Measurements from ENCODE around the gene COL4A2. TPM values are rescaled to one million over a fixed set of nuclear protein-coding genes. Genes with fewer than 3 reads are reported as not detected.

COL4A2 gene
- total RNA-seq, 4 donors from 2014 or later, result 56.6 to 139 (median 89.1) TPM

GRCh38 chr13:110359840-110360301 lies 52.8 kb downstream of the COL4A2 start:
- Histone ChIP-seq H3K4me3 (no peak overlapping the region), H3K36me3 (peaks cover 0 to 6% (median 0%) of the 10 kb centered on the region in 3 donors), H3K4me1 (peaks cover 0 to 17% (median 0%) of the 10 kb centered on the region in 4 donors), H3K27me3 (no peaks in the 10 kb centered on the region), H3K27ac (peak overlapping the region in 2 of 4 donors; percentile 77), H3K9me3 (no peaks in the 10 kb centered on the region)
- DNase-seq, result no peak
- TF ChIP-seq, protein P1, sequence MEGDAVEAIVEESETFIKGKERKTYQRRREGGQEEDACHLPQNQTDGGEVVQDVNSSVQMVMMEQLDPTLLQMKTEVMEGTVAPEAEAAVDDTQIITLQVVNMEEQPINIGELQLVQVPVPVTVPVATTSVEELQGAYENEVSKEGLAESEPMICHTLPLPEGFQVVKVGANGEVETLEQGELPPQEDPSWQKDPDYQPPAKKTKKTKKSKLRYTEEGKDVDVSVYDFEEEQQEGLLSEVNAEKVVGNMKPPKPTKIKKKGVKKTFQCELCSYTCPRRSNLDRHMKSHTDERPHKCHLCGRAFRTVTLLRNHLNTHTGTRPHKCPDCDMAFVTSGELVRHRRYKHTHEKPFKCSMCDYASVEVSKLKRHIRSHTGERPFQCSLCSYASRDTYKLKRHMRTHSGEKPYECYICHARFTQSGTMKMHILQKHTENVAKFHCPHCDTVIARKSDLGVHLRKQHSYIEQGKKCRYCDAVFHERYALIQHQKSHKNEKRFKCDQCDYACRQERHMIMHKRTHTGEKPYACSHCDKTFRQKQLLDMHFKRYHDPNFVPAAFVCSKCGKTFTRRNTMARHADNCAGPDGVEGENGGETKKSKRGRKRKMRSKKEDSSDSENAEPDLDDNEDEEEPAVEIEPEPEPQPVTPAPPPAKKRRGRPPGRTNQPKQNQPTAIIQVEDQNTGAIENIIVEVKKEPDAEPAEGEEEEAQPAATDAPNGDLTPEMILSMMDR (IDR thresholded peaks at IDR 0.05), result no peak
- no peak for TF ChIP-seq POLR2A (IDR thresholded peaks at IDR 0.05)

- no peak for DNase-seq
- Histone ChIP-seq H3K9me3 (no peaks in the 10 kb centered on the region), H3K27me3 (no peaks in the 10 kb centered on the region), H3K36me3 (peaks cover 0 to 6% (median 0%) of the 10 kb centered on the region in 3 donors), H3K4me3 (no peak overlapping the region), H3K4me1 (peaks cover 0 to 14% (median 0%) of the 10 kb centered on the region in 4 donors), H3K27ac (peak overlapping the region in 2 of 4 donors; percentile 77)
- TF ChIP-seq POLR2A (IDR thresholded peaks at IDR 0.05), result no peak
- TF ChIP-seq, protein P1 (IDR thresholded peaks at IDR 0.05), result no peak
Measured at GRCh38 chr13:110360598-110360997, 53.5 kb downstream of the COL4A2 start.

GRCh38 chr13:110361365-110361911 lies 54.4 kb downstream of the COL4A2 start:
- Histone ChIP-seq H3K4me3 (no peak overlapping the region), H3K27me3 (no peaks in the 10 kb centered on the region), H3K36me3 (peaks cover 0 to 6% (median 0%) of the 10 kb centered on the region in 3 donors), H3K9me3 (no peaks in the 10 kb centered on the region), H3K27ac (peak overlapping the region in 3 of 4 donors; percentile 2 to 77 (median 77)), H3K4me1 (peaks cover 0 to 14% (median 0%) of the 10 kb centered on the region in 4 donors)
- TF ChIP-seq, protein P1 (IDR thresholded peaks at IDR 0.05), result no peak
- no peak for TF ChIP-seq POLR2A (IDR thresholded peaks at IDR 0.05)
- no peak for DNase-seq

DNA sequence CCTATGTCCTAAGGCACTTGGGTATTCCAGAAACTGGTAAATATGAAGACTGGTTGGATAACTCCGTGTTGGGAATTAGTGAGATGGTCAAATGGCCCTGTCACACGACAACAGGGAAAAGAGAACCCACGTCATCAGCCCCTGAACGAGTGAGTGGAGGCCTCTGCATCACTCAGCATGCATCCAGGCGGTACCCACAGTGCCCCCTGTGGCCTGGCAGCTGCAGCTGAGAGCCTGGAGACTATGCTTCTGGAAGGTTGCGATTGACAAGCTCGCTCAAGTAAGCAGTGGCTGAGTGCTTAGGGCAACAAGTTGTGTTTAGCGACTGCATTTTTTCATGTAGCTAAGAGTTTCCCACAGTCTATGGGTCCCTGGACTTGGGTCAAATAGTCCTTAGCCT lies 55.9 kb downstream of the COL4A2 start:
- no peak for DNase-seq
- no peaks in the 10 kb centered on the region for H3K9me3 ChIP-seq
- no peak overlapping the region for H3K4me3 ChIP-seq
- no peaks in the 10 kb centered on the region for H3K27me3 ChIP-seq
- peaks cover 0 to 14% (median 0%) of the 10 kb centered on the region in 4 donors for H3K4me1 ChIP-seq
- H3K36me3 ChIP-seq, result peaks cover 0 to 6% (median 0%) of the 10 kb centered on the region in 3 donors
- H3K27ac ChIP-seq, result peak overlapping the region in 3 of 4 donors; percentile 21 to 77 (median 31)
- no peak for TF ChIP-seq POLR2A (IDR thresholded peaks at IDR 0.05)
- TF ChIP-seq, protein P1 (IDR thresholded peaks at IDR 0.05), result peak in 1 of 6 experiments; percentile 15

- Histone ChIP-seq H3K27me3 (no peaks in the 10 kb centered on the region), H3K27ac (peak overlapping the region in 1 of 4 donors; percentile 77), H3K36me3 (no peaks in the 10 kb centered on the region), H3K4me3 (no peak overlapping the region), H3K4me1 (peaks cover 0 to 14% (median 0%) of the 10 kb centered on the region in 4 donors), H3K9me3 (no peaks in the 10 kb centered on the region)
- TF ChIP-seq, protein P1 (IDR thresholded peaks at IDR 0.05), result no peak
- no peak for TF ChIP-seq POLR2A (IDR thresholded peaks at IDR 0.05)
- DNase-seq, result no peak
Measured at GRCh38 chr13:110364081-110364480, 57.0 kb downstream of the COL4A2 start.
